Measurements from ENCODE around the gene MOGAT1.
"Not testable (repeated sequence)": the region's sequence is repeated elsewhere in the genome, so short reads cannot be mapped to it uniquely, and the experiment has no call there.

The MOGAT1 gene

GRCh38 chr2:222670191-222671038, 1.0 kb upstream of the MOGAT1 start:
- DNase-seq (ENCODE audit: low spot score) = no peak

- no peak for DNase-seq (ENCODE audit: low spot score)
These were observed 577 bp downstream of the MOGAT1 start for GRCh38 chr2:222672068-222672401.

- no peak for DNase-seq (ENCODE audit: low spot score)
These were observed 1.8 kb downstream of the MOGAT1 start for GRCh38 chr2:222673273-222673672.

GRCh38 chr2:222673883-222674282, 2.4 kb downstream of the MOGAT1 start:
- no peak for DNase-seq (ENCODE audit: low spot score)

GRCh38 chr2:222677981-222678380, 6.5 kb downstream of the MOGAT1 start:
- no peak for DNase-seq (ENCODE audit: low spot score)

GRCh38 chr2:222683805-222684204, 12.3 kb downstream of the MOGAT1 start:
- no peak for DNase-seq (ENCODE audit: low spot score)

GRCh38 chr2:222686086-222686750, 14.8 kb downstream of the MOGAT1 start:
- no peak for DNase-seq (ENCODE audit: low spot score)

- DNase-seq (ENCODE audit: low spot score) = no peak
These were observed 17.5 kb downstream of the MOGAT1 start for GRCh38 chr2:222688917-222689316.

GRCh38 chr2:222689322-222689721, 17.9 kb downstream of the MOGAT1 start:
- DNase-seq (ENCODE audit: low spot score) = no peak

GRCh38 chr2:222690564-222691200, 19.2 kb downstream of the MOGAT1 start:
- DNase-seq (ENCODE audit: low spot score) = peak; percentile 86

- not testable (repeated sequence) for DNase-seq (ENCODE audit: low spot score)
These were observed 22.0 kb downstream of the MOGAT1 start for GRCh38 chr2:222693413-222693812.

GRCh38 chr2:222693837-222694236, 22.4 kb downstream of the MOGAT1 start:
- no peak for DNase-seq (ENCODE audit: low spot score)

GRCh38 chr2:222698276-222698675, 26.8 kb downstream of the MOGAT1 start:
- DNase-seq (ENCODE audit: low spot score) = no peak

- DNase-seq (ENCODE audit: low spot score) = no peak
These were observed 29.8 kb downstream of the MOGAT1 start for GRCh38 chr2:222701233-222701632.

- no peak for DNase-seq (ENCODE audit: low spot score)
These were observed 30.3 kb downstream of the MOGAT1 start for GRCh38 chr2:222701721-222702131.

- DNase-seq (ENCODE audit: low spot score) = no peak
These were observed 31.6 kb downstream of the MOGAT1 start for GRCh38 chr2:222703091-222703490.

GRCh38 chr2:222703886-222704285, 32.4 kb downstream of the MOGAT1 start:
- DNase-seq (ENCODE audit: low spot score) = no peak

- DNase-seq (ENCODE audit: low spot score) = no peak
These were observed 35.2 kb downstream of the MOGAT1 start for GRCh38 chr2:222706616-222707015.

- DNase-seq (ENCODE audit: low spot score) = no peak
These were observed 35.7 kb downstream of the MOGAT1 start for GRCh38 chr2:222707102-222707688.

GRCh38 chr2:222707689-222708273, 36.3 kb downstream of the MOGAT1 start:
- no peak for DNase-seq (ENCODE audit: low spot score)

- DNase-seq (ENCODE audit: low spot score) = peak; percentile 85
These were observed 36.8 kb downstream of the MOGAT1 start for GRCh38 chr2:222708274-222708710.

- DNase-seq (ENCODE audit: low spot score) = peak; percentile 67
These were observed 37.9 kb downstream of the MOGAT1 start for GRCh38 chr2:222709191-222709891.

Measured in ecto neural progenitor cell (in vitro differentiated cells).